Peyer's patch (tissue), 4 donors: ENCODE measurements around the gene SCAP. TPM values are rescaled to one million over a fixed set of nuclear protein-coding genes. Genes with fewer than 3 reads are reported as not detected.

Experiments used
- DNase-seq, 3 donors: peaks; one replicate each; pipeline ENCODE4 v3.0.0-alpha.2; 2017 to 2019
- H3K27ac ChIP-seq, 4 donors: fragments of 200-600 bp; sonication (generic); one replicate each; pipeline ENCODE4 v1.5.1; 2016 to 2019
- H3K27me3 ChIP-seq, 2 donors: fragments of 200-600 bp; sonication (generic); one replicate each; pipeline ENCODE4 v1.5.1; 2019
- H3K36me3 ChIP-seq, 3 donors: fragments of 200-600 bp; sonication (generic); one replicate each; pipeline ENCODE4 v1.5.1; 2016 to 2019
- H3K4me1 ChIP-seq, 4 donors: fragments of 200-600 bp; sonication (generic); one replicate each; pipeline ENCODE4 v1.5.1; 2016 to 2019
- H3K4me3 ChIP-seq, 4 donors: fragments of 200-600 bp; sonication (generic); 1 replicate in 3 of 4; 2 replicates in 1 of 4; pipeline ENCODE4 v1.5.1; 2016 to 2019; ENCODE audit warnings: mild to moderate bottlenecking in 1 of 4
- H3K9me3 ChIP-seq, 4 donors: fragments of 200-600 bp; sonication (generic); one replicate each; pipeline ENCODE4 v1.5.1; 2016 to 2019; ENCODE audit warnings: mild to moderate bottlenecking in 1 of 4
- CTCF ChIP-seq, 6 experiments: fragments of 450-650 bp in 4 of 6; fragments of 200-600 bp in 2 of 6; sonication (generic) in 1 of 6; IDR thresholded peaks; one replicate each; pipeline ENCODE4 v1.5.1; 2017 to 2019; ENCODE audit warnings: antibody characterized with exemption in 6 of 6, mild to moderate bottlenecking in 3 of 6, moderate library complexity in 1 of 6
- POLR2A ChIP-seq, 2 donors: fragments of 450-650 bp; IDR thresholded peaks; one replicate each; pipeline ENCODE4 v1.5.1; 2017; ENCODE audit warnings: antibody characterized with exemption in 2 of 2, mild to moderate bottlenecking in 2 of 2, moderate library complexity in 2 of 2
- total RNA-seq, 4 donors: library from RNA; depleted of rRNA; stranded (reverse); fragments of >200 nt; gene quantifications; one replicate each; pipeline ENCODE4 v1.1.0, GENCODE V29; 2016

SCAP gene
- total RNA-seq, 4 donors from 2014 or later = 111 to 257 (median 207) TPM

GRCh38 chr3:47504113-47504512 is 28.4 kb upstream of the SCAP start:
- TF ChIP-seq POLR2A (IDR thresholded peaks at IDR 0.05) = no peak
- no peak for TF ChIP-seq CTCF (IDR thresholded peaks at IDR 0.05)
- no peaks in the 10 kb centered on the region for H3K9me3 ChIP-seq
- H3K27ac ChIP-seq = no peak overlapping the region
- H3K36me3 ChIP-seq = peaks cover 0 to 62% (median 0%) of the 10 kb centered on the region in 3 donors
- H3K27me3 ChIP-seq = no peaks in the 10 kb centered on the region
- H3K4me3 ChIP-seq = no peak overlapping the region
- no peaks in the 10 kb centered on the region for H3K4me1 ChIP-seq
- no peak for DNase-seq

- H3K4me3 ChIP-seq = no peak overlapping the region
- H3K36me3 ChIP-seq = peaks cover 0 to 63% (median 0%) of the 10 kb centered on the region in 3 donors
- no peaks in the 10 kb centered on the region for H3K4me1 ChIP-seq
- no peak for DNase-seq
- no peaks in the 10 kb centered on the region for H3K9me3 ChIP-seq
- TF ChIP-seq CTCF (IDR thresholded peaks at IDR 0.05) (no peak), POLR2A (IDR thresholded peaks at IDR 0.05) (no peak)
- H3K27me3 ChIP-seq = no peaks in the 10 kb centered on the region
- H3K27ac ChIP-seq = no peak overlapping the region
Observed at GRCh38 chr3:47503033-47503432, 27.3 kb upstream of the SCAP start.

- Histone ChIP-seq H3K27ac (no peak overlapping the region), H3K9me3 (no peaks in the 10 kb centered on the region), H3K4me3 (no peak overlapping the region), H3K27me3 (no peaks in the 10 kb centered on the region), H3K4me1 (no peaks in the 10 kb centered on the region), H3K36me3 (peaks cover 0 to 64% (median 0%) of the 10 kb centered on the region in 3 donors)
- TF ChIP-seq CTCF (IDR thresholded peaks at IDR 0.05) (no peak), POLR2A (IDR thresholded peaks at IDR 0.05) (no peak)
- no peak for DNase-seq
Observed at GRCh38 chr3:47496892-47497291, 21.2 kb upstream of the SCAP start.

GRCh38 chr3:47495886-47496285 is 20.1 kb upstream of the SCAP start:
- peaks cover 0 to 54% (median 0%) of the 10 kb centered on the region in 3 donors for H3K36me3 ChIP-seq
- no peaks in the 10 kb centered on the region for H3K4me1 ChIP-seq
- H3K4me3 ChIP-seq = no peak overlapping the region
- H3K27ac ChIP-seq = no peak overlapping the region
- TF ChIP-seq POLR2A (IDR thresholded peaks at IDR 0.05) (no peak), CTCF (IDR thresholded peaks at IDR 0.05) (no peak)
- DNase-seq = no peak
- no peaks in the 10 kb centered on the region for H3K27me3 ChIP-seq
- H3K9me3 ChIP-seq = no peaks in the 10 kb centered on the region

- no peak overlapping the region for H3K4me3 ChIP-seq
- H3K36me3 ChIP-seq = peaks cover 0 to 46% (median 0%) of the 10 kb centered on the region in 3 donors
- no peak for DNase-seq
- H3K27me3 ChIP-seq = no peaks in the 10 kb centered on the region
- no peak for TF ChIP-seq POLR2A (IDR thresholded peaks at IDR 0.05)
- no peak for TF ChIP-seq CTCF (IDR thresholded peaks at IDR 0.05)
- no peak overlapping the region for H3K27ac ChIP-seq
- H3K9me3 ChIP-seq = no peaks in the 10 kb centered on the region
- H3K4me1 ChIP-seq = no peaks in the 10 kb centered on the region
Observed at GRCh38 chr3:47495111-47495510, 19.4 kb upstream of the SCAP start.

- no peaks in the 10 kb centered on the region for H3K27me3 ChIP-seq
- peaks cover 0 to 21% (median 0%) of the 10 kb centered on the region in 3 donors for H3K36me3 ChIP-seq
- no peak overlapping the region for H3K27ac ChIP-seq
- H3K4me3 ChIP-seq = no peak overlapping the region
- peak in 1 of 3 donors; percentile 25 for DNase-seq
- no peaks in the 10 kb centered on the region for H3K4me1 ChIP-seq
- TF ChIP-seq CTCF (IDR thresholded peaks at IDR 0.05) = no peak
- no peak for TF ChIP-seq POLR2A (IDR thresholded peaks at IDR 0.05)
- H3K9me3 ChIP-seq = no peaks in the 10 kb centered on the region
Observed at GRCh38 chr3:47491777-47492176, 16.0 kb upstream of the SCAP start.
